NCI-H446 (cell line): ENCODE data around the gene UGGT2.
"Not testable (repeated sequence)": the region's sequence is repeated elsewhere in the genome, so short reads cannot be mapped to it uniquely, and the experiment has no call there.

Source experiments
- DNase-seq, 2 experiments: peaks; one replicate each; lab custom pipeline; 2025; lab: John Stamatoyannopoulos, UW

The UGGT2 gene

GRCh38 chr13:95793018-95793555, 260.1 kb downstream of the UGGT2 start:
- DNase-seq, result no peak

- DNase-seq, result no peak
Observed at GRCh38 chr13:95791084-95791722, 262.0 kb downstream of the UGGT2 start.

GRCh38 chr13:95789315-95789714, 263.9 kb downstream of the UGGT2 start:
- DNase-seq, result not testable (repeated sequence)

DNA sequence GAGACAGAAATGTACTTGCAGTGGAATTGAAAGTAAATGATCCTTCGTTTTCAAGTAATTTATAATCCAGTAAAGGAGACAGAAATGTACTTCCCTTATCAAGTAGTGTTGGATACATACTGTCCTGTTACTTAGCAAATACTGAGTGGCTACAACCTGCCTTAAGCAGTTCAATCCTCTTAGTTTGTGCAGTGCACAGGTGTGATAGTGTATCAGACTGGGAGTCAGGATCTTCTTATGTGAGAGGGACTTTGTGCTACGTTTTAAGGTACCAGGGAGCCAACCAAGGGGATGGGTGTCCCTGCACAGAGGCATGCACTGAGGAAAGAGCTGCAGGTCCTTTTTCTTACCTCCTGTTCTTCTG, 265.1 kb downstream of the UGGT2 start:
- no peak for DNase-seq

- DNase-seq, result no peak
Observed at GRCh38 chr13:95787356-95788099, 265.7 kb downstream of the UGGT2 start.

- DNase-seq, result no peak
Observed at GRCh38 chr13:95784900-95785290, 268.3 kb downstream of the UGGT2 start.

GRCh38 chr13:95784161-95784899, 268.9 kb downstream of the UGGT2 start:
- DNase-seq, result no peak

DNA sequence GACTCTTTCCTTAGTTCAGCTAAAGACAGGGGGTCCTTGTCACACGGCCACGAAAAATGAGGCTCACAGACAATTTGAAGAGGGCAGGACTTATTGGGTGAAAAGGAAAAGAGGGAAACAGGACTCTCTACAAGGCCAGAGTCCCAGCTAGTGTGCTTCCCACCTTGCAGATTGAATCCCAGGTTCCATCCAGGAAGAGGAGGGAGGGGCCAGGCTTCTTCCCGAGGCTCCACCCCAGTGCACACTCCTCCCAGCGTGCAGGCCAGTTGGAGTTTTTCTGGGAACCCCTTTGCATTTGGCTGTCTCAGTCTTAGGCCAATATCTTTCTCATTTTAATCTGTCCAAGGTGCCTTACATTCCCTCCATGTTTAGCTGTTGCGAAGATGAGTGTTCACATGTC, 269.5 kb downstream of the UGGT2 start:
- no peak for DNase-seq

DNA sequence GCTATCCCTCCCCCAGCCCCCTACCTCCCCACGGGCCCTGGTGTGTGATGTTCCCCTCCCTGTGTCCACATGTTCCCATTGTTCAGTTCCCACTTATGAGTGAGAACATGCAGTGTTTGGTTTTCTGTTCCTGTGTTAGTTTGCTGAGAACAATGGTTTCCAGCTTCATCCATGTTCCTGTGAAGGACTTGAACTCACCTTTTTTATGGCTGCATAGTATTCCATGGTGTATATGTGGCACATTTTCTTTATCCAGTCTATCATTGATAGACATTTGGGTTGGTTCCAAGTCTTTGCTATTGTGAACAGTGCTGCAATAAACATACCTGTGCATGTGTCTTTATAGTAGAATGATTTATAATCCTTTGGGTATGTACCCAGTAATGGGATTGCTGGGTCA, 271.3 kb downstream of the UGGT2 start:
- not testable (repeated sequence) for DNase-seq

- DNase-seq, result no peak
Observed at GRCh38 chr13:95781016-95781415, 272.2 kb downstream of the UGGT2 start.

DNA sequence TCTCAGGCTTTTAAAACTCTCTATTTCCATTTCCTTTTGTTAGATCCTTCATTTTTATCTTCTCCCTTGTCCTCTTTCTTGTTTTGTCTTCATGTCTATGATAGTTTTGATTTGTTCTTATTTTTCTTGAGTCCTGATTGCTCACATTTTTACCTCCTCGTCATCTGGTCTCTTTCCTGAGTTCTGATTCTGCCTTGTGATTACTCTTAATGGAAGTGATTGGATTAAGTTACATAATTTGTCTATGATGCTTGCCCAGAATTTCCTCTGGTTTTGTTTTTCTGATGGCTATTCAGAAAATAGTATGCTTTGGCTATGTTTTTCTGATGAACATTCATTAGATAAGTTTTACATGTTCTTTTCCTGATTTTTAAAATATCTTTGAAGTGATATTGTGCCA, 273.7 kb downstream of the UGGT2 start:
- no peak for DNase-seq

GRCh38 chr13:95771905-95772304, 281.3 kb downstream of the UGGT2 start:
- DNase-seq, result no peak

DNA sequence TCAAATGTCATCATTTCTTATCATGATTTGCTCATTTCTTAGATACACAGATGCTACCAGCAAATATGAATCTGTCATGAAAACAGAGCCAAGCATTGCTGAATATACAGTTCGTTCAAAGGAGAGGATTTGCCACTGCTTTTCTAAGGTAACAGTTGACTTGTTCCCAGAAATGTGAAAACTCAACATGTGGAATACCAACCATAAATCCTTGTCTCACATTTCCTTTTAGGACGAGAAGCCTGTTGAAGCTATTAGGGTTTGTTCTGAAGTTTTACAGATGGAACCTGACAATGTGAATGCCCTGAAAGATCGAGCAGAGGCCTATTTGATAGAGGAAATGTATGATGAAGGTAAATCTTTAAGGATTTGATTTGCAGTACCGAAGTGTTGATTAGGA, 289.6 kb downstream of the UGGT2 start:
- DNase-seq, result no peak

- not testable (repeated sequence) for DNase-seq
Observed at GRCh38 chr13:95762626-95763025, 290.6 kb downstream of the UGGT2 start.

DNA sequence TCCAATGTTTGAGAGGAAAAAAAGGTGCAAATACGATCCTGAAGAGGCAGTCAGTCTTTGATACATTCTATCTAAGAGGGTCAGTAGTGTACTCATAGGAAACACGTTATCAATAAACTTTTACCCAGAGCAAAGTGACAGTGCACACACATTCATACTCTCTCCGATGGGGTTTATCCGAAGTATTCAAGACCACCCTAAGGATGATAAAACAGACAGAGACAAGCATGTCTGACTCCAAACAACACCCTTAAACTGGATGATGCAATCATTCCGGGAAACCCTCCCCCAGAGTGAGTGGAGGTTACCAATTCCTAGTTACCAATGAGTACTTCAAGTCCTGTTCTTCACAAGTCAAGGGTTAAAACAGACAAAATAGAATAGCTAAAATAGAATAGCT, 297.1 kb downstream of the UGGT2 start:
- DNase-seq, result no peak

- no peak for DNase-seq
Observed at GRCh38 chr13:95754069-95754468, 299.1 kb downstream of the UGGT2 start.

- DNase-seq, result no peak
Observed at GRCh38 chr13:95752677-95753076, 300.5 kb downstream of the UGGT2 start.
